BLaER1 (cell line): ENCODE measurements around the gene L3MBTL1.
"Not testable (repeated sequence)": the region's sequence is repeated elsewhere in the genome, so short reads cannot be mapped to it uniquely, and the experiment has no call there.

Experiments used
- H3K27ac ChIP-seq: shearing (Covaris generic); formaldehyde crosslinking; 2 replicates; pipeline ENCODE4 v1.8.1; 2022
- H3K27me3 ChIP-seq: shearing (Covaris generic); formaldehyde crosslinking; 2 replicates; pipeline ENCODE4 v1.8.1; 2022
- H3K36me3 ChIP-seq: shearing (Covaris generic); formaldehyde crosslinking; 2 replicates; pipeline ENCODE4 v1.8.1; 2022
- H3K4me1 ChIP-seq: shearing (Covaris generic); formaldehyde crosslinking; 2 replicates; pipeline ENCODE4 v1.8.1; 2022
- H3K4me2 ChIP-seq: shearing (Covaris generic); formaldehyde crosslinking; 2 replicates; pipeline ENCODE4 v1.8.1; 2022
- H3K4me3 ChIP-seq: shearing (Covaris generic); formaldehyde crosslinking; 2 replicates; pipeline ENCODE4 v1.8.1; 2022
- H3K9ac ChIP-seq: shearing (Covaris generic); formaldehyde crosslinking; 2 replicates; pipeline ENCODE4 v1.8.1; 2022
- H3K9me3 ChIP-seq: shearing (Covaris generic); formaldehyde crosslinking; 2 replicates; pipeline ENCODE4 v1.8.1; 2022
- H4K20me1 ChIP-seq: shearing (Covaris generic); formaldehyde crosslinking; 2 replicates; pipeline ENCODE4 v1.8.1; 2022
- Cebpa-rat ChIP-seq: shearing (Covaris generic); IDR thresholded peaks from 2 replicates; pipeline ENCODE4 v1.8.1; 2022

Gene L3MBTL1

GRCh38 chr20:43583133-43583864 is 75.8 kb downstream of the L3MBTL1 start:
- Histone ChIP-seq H3K9me3 (no peaks in the 10 kb centered on the region), H4K20me1 (no peaks in the 10 kb centered on the region), H3K9ac (no peak overlapping the region), H3K27me3 (no peaks in the 10 kb centered on the region), H3K27ac (no peak overlapping the region), H3K4me1 (no peaks in the 10 kb centered on the region), H3K4me2 (0 out of 2 replicates have a peak overlapping the region, but pooled peaks have one; percentile 5), H3K36me3 (no peaks in the 10 kb centered on the region), H3K4me3 (no peak overlapping the region)
- TF ChIP-seq Cebpa-rat, result no peak

- Histone ChIP-seq H3K9me3 (no peaks in the 10 kb centered on the region), H3K27ac (no peak overlapping the region), H3K9ac (no peak overlapping the region), H3K27me3 (no peaks in the 10 kb centered on the region), H3K4me3 (no peak overlapping the region), H3K4me2 (0 out of 2 replicates have a peak overlapping the region, but pooled peaks have one; percentile 5), H4K20me1 (no peaks in the 10 kb centered on the region), H3K4me1 (no peaks in the 10 kb centered on the region), H3K36me3 (no peaks in the 10 kb centered on the region)
- no peak for TF ChIP-seq Cebpa-rat
Measured at GRCh38 chr20:43583982-43584432, 76.5 kb downstream of the L3MBTL1 start.

- no peak overlapping the region for H3K4me3 ChIP-seq
- peaks cover 1% of the 10 kb centered on the region; the same call in 1 of the 2 replicates for H3K4me1 ChIP-seq
- no peaks in the 10 kb centered on the region for H4K20me1 ChIP-seq
- no peak overlapping the region for H3K4me2 ChIP-seq
- H3K27me3 ChIP-seq, result no peaks in the 10 kb centered on the region
- no peak overlapping the region for H3K9ac ChIP-seq
- no peaks in the 10 kb centered on the region for H3K9me3 ChIP-seq
- H3K27ac ChIP-seq, result no peak overlapping the region
- H3K36me3 ChIP-seq, result no peaks in the 10 kb centered on the region
- no peak for TF ChIP-seq Cebpa-rat
Measured at GRCh38 chr20:43584448-43585136, 77.1 kb downstream of the L3MBTL1 start.

DNA sequence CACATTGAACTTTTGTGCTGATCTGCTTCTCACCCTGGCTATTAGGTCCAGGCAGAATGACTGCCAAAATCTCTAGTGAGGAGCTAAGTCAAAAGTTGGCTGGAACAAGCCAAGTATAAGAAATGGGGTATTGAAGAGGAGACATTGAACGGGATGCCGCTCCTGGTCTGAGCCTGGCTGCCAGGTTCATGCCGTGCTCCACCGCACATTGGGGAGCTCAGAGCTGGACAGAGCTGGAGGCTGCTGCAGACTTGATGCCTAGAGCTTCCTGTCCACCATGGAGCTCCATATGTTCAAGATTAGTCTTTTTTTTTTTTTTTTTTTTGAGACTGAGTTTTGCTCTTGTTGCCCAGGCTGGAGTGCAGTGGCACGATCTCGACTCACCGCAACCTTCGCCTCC is 79.1 kb downstream of the L3MBTL1 start:
- no peak overlapping the region for H3K9ac ChIP-seq
- TF ChIP-seq Cebpa-rat, result no peak
- no peaks in the 10 kb centered on the region for H3K9me3 ChIP-seq
- no peaks in the 10 kb centered on the region for H3K27me3 ChIP-seq
- H4K20me1 ChIP-seq, result peaks cover 4% of the 10 kb centered on the region; the same call in 1 of the 2 replicates
- no peak overlapping the region for H3K4me3 ChIP-seq
- H3K4me2 ChIP-seq, result no peak overlapping the region
- no peaks in the 10 kb centered on the region for H3K36me3 ChIP-seq
- no peak overlapping the region for H3K27ac ChIP-seq
- H3K4me1 ChIP-seq, result peaks cover 12% of the 10 kb centered on the region

DNA sequence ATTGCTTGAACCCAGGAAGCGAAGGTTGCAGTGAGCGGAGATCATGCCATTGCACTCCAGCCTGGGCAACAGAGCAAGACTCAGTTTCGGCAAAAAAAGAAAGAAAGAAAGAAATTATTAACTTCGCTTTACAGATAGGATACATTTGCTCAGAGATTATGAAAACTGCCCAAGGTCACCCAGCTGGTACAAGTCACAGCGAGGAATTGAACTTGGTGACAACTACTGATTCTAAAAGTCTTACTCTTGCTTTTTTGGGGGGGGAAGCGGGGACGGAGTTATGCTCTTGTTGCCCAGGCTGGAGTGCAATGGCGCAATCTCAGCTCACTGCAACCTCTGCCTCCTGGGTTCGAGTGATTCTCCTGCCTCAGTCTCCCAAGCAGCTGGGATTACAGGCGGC is 81.0 kb downstream of the L3MBTL1 start:
- H3K9ac ChIP-seq, H3K27me3 ChIP-seq, H3K27ac ChIP-seq, H3K4me2 ChIP-seq, H3K9me3 ChIP-seq, H4K20me1 ChIP-seq, H3K4me3 ChIP-seq, H3K36me3 ChIP-seq: not testable (repeated sequence)
- peaks cover 19% of the 10 kb centered on the region for H3K4me1 ChIP-seq

GRCh38 chr20:43590036-43590391 is 82.5 kb downstream of the L3MBTL1 start:
- peak overlapping the region; percentile 96 for H3K27ac ChIP-seq
- peaks cover 19% of the 10 kb centered on the region for H3K4me1 ChIP-seq
- H3K27me3 ChIP-seq, result no peaks in the 10 kb centered on the region
- H3K9me3 ChIP-seq, result no peaks in the 10 kb centered on the region
- peak overlapping the region; percentile 95 for H3K4me3 ChIP-seq
- TF ChIP-seq Cebpa-rat, result no peak
- peaks cover 9% of the 10 kb centered on the region; the same call in 1 of the 2 replicates for H4K20me1 ChIP-seq
- H3K4me2 ChIP-seq, result peak overlapping the region; percentile 89
- H3K36me3 ChIP-seq, result peaks cover 16% of the 10 kb centered on the region
- peak overlapping the region; percentile 91 for H3K9ac ChIP-seq

DNA sequence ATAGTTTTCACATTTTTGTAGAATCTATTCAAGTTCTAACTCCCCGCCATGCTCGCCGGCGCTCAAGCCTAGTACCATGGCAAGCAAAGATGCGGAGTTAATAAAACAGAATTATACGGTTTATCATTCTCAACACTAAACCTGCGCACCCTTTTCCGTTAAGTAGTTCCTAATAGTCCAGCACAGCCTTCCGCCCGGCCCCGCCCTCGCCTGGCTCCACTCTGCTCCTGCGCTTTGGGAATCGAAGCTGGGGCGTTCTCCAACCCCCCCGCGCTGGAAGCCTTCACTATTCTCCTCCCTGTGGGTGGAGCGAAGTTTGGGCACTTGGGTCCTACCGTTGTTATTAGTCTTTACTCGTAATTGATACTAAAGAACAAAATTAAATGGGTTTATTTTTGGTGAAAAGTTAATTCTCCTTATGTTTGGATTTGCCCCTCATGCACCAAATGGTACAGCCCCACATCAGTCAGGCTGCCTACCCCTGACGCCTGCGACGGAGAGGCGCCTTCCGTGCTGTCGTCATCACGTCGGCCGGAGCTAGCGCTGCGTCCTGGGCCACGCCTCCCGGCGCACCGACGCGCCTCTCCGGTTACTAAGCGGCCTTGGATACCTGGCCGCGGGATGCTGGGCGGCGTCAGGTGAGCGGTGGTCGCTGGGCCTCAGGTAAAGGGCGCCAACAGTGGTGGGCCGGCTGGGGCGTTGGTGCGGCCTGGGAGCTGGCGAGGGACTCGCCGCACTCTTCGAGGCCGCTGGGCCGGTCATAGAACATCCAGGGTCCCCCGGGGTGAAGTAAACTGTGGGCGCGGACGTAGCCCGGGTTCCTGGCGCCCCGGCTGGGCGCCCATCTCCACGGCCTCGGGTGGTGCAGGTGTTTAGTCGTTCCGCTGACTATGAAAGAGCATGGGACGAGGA is 83.2 kb downstream of the L3MBTL1 start, which contains the start of gene IFT52:
TSS of gene IFT52 (plus strand) at position 546 of the 912 bp plus-strand sequence. CDS start 3,762 bp downstream, outside the sequence.
- Histone ChIP-seq H3K9ac (peak within 1 kb of the TSS; percentile 91), H3K4me2 (peak within 1 kb of the TSS; percentile 89), H3K27ac (peak within 1 kb of the TSS; percentile 96), H3K27me3 (no peaks in the 10 kb centered on the region), H3K9me3 (no peaks in the 10 kb centered on the region), H3K4me3 (peak within 1 kb of the TSS; percentile 95), H3K4me1 (peaks cover 19% of the 10 kb centered on the region), H3K36me3 (peaks cover 23% of the 10 kb centered on the region), H4K20me1 (peaks cover 9% of the 10 kb centered on the region; the same call in 1 of the 2 replicates)
- no peak for TF ChIP-seq Cebpa-rat
